ENCODE measurements around the gene ABCB6.
"Not testable (repeated sequence)": the region's sequence is repeated elsewhere in the genome, so short reads cannot be mapped to it uniquely, and the experiment has no call there.

Gene ABCB6

DNA sequence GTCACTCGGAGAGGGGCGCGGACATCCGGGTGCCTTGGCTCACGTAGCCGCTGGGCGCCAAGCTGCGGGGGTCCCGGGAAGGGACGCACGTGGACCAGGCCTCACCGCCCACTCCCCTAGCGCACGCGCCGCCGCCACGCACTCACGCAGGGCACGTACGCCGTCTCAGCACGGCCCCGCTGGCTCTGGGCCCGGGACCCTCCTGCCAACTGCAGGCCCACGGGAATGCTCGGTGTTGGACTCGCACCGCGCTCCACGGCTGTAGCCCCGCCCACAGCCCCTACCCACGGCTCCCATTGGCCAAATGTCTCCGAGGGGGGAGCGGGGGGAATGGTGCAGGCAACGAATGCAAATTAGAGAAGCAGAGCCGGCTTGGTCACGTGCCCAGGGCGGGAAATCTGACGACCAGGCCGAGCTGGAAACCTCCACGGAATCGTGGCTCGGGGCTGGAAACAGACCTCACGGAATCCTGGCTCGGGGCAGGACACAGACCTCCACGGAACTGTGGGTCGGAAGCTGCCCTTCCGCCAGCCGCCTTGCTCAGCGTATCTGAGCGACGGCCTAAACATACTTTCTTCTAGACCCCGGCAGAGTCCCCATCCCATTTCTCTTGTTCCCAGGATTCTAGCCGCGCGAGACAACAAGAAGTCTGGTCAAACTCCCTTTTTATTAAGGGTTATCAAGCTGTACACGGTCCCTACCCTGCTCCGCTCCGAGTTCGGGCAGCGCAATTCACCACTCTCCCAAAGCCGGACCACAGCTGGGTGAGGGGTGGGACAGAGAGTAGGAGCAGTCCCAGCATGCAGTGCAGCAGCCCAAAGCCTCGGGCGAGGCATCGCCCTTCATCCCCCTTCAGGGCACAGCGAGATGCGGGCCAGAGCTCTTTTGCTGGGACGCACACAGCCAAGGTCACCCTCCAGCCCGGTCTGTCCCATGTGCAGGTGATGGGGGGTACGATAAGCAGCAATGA is at the start of gene ABCB6:
ABCB6 (minus strand) TSS at position 227 of the 970 bp plus-strand sequence. CDS start 285 bp downstream, outside the sequence.
- DNase-seq: peak; percentile 81 to 84

DNA sequence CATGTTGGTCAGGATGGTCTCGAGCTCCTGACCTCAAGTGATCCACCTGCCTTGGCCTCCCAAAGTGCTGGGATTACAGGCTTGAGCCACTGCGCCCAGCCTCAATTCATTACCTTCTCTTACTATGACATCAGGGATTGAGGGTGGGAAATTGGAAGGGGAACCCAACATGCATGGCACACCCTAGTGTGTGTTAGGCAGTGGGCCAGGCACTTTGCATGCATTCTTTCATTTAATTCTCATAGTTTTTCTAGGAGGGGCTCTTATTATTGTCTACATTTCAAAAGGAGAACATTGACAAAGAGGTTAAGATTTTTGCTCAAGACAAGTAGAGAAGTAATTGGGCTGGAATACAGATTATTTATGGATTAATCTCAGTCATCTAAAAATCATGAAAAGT is 49.5 kb upstream of the ABCB6 start:
- DNase-seq: no peak

DNA sequence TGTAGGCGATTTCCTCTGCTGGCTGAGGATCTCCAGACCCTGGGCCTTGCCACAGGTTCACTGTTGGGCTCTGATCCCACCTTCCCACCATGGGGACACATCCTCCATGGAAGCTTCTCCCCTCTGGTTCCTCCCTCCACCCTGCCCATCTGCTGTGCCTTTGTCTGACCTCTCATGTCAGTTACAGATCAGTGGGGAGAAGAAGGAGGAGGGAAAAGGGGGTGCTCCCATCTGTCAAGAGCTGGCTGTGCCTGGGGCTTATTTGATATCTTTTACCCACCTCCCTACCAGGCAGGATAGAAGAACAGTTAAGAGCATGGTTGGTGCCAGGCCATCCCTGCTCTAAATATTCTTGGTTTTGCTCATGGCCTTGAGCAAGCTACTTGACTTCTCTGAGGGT is 48.1 kb upstream of the ABCB6 start:
- no peak for DNase-seq

DNA sequence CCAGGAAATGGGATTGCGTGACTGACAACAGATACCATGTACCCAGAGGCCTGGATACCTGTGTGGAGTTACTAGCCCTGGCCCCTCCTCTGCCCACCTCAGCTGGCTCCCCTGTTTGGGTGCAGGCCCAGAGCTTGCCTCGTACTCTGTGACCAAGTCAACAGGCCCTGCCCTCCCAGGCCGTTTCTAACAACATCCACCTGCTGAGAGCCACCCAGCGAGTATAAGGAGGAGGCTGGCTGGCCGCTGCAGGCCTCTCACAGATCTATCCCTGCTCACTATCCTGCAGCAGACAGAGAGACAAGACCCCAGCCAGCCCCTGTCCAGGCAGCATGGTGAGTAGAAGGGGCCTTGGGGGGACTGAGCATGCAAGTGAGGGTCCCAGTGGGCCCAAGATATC is 47.5 kb upstream of the ABCB6 start:
- DNase-seq: no peak

DNA sequence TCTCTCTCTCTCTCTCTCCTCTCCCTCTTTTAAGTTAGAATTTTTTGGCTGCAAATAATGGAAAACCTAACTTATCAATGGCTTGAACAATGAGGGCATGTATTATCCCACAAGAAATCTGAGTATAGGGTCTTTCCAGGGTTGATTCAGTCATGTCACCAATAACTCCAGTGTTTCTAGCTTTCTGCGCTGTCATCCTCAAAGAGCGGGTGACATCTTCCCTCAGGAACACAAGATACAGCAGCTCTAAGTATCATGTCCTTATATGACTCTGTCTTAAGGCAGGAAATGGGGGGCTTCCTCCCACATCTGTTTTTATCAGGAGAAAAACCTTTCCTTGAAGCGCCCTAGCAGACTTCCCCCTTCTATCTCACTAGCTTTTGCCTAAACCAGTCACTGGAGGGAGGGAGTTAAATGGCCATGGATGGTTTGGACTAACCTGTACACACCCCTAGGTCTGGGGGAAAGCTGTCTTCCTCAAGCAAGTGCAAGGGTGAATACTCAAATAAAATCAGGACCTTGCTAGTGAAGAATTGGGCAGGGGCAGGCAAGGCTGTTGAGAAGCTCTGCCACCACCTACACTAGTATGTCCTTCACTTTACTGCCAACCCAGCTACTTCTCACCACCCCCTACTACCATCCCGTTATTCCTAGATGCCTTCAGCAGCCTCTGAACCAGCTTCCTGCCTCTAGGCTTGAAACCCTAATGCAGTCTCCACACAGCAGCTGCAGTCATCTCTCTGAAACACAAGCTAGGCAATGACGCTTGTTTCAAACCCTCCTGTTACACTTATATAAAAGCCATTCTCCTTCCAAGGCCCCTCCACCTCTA is 42.5 kb upstream of the ABCB6 start:
- DNase-seq: no peak

DNA sequence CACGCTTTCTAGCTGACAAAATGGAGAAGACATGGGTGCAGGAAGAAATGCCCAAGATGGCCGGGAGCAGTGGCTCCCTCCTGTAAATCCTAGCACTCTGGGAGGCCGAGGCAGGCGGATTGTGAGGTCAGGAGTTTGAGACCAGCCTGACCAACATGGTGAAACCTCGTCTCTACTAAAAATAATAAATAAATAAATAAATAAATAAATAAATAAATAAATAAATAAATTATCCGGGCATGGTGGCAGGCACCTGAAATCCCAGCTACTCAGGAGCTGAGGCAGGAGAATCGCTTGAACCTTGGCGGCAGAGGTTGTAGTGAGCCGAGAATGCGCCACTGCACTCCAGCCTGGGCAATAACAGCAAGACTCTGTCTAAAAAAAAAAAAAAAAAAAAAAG is 40.2 kb upstream of the ABCB6 start:
- DNase-seq: not testable (repeated sequence)

DNA sequence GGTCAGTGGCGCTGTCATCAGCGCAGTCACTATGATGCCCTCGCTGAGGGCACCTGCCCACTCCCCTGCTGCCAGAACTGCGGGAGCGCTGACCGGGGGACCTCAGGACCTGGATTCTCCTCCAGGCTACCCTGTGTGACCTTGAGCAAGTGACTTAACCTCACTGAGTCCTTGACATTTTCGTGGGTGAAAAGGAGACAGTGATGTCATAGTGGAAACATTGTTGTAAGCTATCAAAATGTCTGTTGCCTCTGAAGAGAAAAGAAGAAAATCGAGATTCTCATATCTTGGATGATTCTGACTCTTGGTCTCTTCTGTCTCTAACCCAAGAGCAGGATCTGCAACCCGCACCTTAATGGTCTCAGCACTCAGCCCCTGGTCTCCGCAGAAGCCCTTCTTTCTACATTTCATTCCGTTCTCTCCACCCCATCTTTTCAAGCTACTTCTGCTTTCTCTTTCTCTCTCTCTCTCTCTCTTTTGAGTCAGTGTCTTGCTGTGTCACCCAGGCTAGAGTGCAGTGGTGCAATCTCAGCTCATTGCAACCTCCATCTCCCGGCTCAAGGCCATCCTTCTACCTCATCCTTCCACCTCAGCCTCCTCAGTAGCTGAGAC is 35.9 kb upstream of the ABCB6 start:
- no peak for DNase-seq

DNA sequence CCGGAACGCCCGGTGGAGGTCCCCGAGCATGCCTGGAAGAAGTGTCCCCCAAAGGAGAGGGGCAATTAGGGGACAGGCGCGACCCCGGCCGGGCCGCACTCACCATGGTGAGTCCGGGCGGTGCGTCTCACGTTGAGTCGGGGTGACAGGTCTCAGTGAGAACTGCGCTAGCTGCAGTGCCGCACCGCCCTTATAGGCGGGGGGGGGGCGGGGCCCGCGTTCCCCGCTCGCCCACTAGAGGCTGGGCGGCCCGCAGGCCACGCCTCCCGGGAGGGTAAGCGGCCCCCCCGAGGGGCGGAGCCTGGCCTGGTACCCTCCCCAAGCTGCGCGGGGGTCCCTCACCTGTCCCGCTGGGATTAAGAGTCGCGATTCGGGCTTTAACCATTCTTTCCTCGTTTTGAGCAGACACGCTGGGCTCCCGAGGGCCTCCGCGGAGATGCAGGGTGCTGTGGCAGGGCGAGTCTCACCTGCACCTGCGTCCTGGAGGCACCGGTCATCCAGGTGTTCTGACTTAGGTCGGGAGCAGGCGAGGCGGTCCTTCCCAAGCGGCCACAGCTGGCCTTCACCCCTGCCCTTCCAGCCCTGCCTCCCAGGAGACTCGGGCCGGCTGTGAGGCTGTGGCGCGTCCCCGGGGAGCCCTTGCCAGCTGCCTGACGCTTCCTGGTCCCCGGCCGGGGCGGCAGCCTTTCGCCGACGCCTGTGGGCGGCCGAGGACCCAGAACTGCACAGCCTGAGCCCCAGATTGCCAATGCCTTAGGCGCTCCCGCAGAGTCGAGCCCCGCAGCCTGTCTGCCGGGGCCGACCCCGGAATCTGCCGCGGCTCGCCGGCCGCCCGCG is 35.2 kb upstream of the ABCB6 start, which contains the start of gene TUBA4A:
TUBA4A (minus strand) TSS at position 166 of the 837 bp plus-strand sequence; CDS start at position 106, 60 bp downstream.
- DNase-seq: peak; percentile 14 to 77

DNA sequence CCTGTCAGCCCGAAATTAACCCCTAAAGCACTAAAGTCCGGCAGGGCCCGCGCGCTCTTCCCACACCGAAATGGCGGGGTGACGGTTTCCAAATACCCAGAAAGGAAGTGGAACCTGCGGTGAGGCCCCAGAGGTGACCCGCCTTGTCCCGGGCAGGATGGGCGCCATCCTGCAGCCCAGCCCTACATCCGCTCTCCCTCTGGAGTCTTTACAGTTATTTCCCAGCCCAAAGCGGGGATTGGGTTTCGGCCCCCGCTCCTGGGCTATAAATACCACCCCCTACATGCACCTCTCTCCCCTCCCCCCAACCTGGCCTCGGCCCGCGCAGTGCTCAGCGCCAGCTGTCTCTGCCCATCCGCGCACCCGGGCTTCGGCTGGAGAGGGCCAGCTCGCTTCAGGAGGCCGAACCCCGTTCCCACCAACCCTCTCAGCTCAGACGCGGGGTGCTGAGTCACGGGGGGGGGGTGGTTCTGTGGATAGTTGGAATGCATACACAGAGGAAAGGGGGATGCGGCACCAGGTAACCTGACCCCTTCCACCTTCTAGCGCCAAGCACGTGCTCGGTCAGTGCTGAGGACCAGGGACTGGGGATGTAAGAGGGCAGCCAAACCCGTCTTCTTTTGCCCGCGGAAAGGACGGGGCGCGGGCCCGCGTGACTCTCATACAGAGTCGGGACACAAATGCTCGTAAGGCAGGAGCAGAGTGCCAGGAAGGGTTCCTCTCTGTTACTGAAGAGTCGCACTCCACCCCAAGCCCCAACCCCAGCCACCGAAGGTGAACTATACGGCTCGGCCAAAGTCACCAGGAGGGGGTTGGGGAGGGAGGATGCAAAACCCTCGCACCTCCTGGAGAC is 34.4 kb upstream of the ABCB6 start, which contains the start of gene TUBA4B:
TUBA4B (plus strand) TSS at position 344 of the 853 bp plus-strand sequence; CDS start at position 509, 165 bp downstream.
- no peak for DNase-seq

DNA sequence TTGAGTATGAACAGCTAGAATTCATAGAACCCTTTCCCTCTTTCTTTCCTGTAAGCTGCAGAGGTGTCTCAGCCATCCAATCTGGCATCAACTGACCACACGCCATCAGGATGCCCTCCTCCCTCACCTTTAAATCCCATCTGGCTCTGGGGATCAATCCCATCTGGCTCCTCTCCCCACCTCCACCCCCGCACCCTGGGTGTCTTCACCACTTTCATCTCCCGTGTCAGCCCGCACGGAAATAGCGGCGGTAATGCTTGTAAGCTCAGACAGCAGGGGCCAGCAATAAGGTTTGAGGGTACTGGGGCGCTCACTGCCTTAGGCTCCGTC is 33.8 kb upstream of the ABCB6 start:
- no peak for DNase-seq

DNA sequence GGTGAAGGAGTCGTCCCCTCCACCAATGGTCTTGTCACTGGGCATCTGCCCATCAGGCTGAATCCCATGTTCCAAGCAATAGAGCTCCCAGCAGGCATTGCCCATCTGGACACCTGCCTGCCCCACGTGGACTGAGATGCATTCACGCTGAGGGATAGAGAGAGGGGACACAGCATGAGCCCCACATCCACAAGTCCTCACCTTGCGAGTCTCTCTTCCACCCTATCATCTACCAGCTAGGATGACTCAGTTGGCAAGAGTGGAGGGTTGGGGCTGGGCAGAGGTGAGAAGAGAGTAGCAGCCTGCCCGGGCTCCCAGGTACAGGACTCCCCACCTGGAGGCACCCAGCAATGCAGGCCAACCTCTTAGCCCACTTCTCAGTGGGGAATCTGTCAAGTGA is 33.3 kb upstream of the ABCB6 start:
- no peak for DNase-seq

DNA sequence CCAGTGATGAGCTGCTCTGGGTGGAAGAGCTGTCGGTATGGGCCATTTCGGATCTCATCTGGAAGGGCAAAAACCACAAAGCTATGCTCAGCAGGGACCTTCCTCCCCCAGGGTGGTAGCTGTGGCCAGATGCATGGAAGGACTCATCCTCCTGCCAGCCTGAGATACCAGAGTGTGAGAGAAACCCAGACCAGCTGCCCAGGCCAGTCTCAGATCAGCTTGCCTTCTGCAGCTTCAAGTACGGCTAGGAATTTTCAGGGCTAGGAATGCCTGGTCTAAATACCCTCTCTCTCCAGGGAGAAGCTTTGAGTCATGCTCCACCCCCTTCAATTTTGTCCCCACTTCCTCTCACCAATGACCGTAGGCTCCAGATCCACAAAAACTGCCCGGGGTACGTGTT is 32.9 kb upstream of the ABCB6 start:
- no peak for DNase-seq

DNA sequence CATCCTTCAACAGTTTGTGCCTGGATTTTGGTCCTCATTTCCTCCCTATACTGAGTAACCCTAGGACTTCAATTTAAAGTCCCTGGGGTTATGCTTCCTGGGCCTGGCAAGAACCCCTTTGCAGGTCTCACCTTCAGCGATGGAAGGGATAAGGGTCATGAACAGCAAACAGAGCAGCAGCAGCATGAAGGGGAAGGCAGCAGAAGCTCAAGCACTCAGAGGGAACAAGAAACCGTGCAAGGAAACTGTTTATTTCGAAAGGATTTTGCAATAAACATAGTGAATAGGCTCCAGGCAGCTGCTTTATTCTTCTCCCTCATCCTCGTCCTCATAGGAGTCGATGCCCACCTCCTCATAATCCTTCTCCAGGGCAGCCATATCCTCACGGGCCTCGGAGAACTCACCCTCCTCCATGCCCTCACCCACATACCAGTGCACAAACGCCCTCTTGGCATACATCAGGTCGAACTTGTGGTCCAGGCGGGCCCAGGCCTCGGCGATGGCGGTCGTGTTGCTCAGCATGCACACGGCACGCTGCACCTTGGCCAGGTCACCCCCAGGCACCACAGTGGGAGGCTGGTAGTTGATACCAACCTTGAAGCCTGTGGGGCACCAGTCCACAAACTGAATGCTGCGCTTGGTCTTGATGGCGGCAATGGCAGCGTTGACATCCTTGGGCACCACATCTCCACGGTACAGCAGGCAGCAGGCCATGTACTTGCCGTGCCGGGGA is 31.5 kb upstream of the ABCB6 start:
- DNase-seq: no peak

DNA sequence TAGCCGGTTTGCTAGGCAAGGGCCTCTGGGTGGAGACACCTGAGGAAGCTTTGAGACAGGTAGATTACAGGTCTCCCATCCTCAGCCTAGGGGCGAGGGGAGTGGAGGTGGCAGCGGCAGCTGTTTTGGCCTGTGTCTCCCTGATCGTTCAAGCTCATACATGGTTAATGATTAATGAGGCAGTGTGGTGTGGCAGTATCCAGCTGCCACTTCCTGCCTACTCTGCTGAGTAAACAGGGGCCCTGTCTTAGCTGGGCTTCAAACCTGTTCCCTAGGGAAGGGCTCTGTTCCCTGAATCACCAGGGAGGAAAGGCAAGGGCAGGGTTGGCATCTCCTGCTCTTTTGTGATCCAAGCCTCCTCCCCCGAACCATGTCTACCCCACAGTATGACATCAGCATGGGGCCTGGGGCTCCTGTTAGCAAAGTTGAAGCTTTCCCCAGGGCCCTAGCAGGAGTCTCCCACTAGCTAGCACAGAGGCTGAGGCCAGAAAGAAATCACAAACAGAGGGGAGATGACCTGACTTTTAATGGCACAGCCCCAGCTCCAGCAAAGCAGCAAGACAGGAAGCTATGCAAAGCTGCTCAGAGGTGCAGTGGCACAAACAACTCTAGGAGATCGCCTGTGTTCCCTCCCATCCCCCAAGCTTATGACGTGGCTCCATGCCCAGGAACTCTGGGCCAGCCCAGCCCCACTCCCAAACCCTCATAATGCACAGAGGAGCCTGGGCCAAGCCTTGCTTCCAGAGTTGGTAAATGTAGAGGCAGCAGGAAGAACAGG is 30.6 kb upstream of the ABCB6 start:
- no peak for DNase-seq

DNA sequence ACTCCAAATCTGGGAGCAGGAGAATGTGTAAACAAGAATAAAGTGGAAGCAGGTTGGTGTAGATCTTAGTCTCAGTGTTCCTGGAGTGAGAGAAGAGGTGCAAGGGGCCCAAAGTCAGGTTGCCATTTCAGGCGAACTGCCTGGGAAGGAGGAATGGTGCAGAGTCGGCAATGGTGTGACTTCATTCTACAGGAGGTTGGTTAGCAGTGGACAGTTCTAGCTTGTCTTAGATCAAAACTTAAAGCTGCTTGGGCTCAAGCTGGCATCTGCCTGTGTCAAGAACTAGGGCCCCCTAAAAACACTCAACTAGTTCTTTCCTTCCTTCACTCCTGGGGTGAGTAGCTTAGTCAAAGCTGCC is 30.1 kb upstream of the ABCB6 start:
- no peak for DNase-seq

DNA sequence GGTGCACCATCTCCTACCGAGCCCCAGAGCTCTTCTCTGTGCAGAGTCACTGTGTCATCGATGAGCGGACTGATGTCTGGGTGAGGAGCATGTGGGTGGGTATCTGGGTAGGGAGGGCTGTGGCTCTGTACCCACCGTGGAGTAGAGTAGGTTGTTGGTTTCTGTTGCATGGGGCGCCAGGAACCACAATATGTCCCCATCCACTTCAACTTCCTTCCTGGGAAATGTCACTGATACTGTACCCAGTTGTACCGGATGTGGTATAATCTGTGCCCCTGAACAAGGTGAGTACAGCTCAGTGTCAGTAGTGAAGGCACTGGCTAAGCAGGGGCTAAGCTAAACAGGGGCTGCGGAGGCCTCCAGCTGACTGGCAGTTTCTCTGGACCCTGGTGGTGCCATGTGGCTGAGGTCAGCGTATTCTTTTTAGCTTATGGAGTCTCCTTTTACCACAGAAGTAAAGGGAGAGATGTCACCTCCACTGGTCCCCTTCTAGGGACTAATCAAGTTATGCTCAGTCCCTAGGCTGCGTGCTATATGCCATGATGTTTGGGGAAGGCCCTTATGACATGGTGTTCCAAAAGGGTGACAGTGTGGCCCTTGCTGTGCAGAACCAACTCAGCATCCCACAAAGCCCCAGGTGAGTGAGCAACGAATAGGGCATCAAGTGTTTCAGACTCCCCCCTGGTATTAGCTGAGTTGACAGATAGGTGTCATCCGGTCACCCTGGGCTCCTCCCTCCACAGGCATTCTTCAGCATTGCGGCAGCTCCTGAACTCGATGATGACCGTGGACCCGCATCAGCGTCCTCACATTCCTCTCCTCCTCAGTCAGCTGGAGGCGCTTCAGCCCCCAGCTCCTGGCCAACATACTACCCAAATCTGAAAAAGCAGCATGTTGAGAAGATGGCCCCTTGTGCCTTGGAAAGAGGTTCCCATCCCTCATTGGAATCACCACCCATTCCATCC is 29.2 kb upstream of the ABCB6 start:
- no peak for DNase-seq

DNA sequence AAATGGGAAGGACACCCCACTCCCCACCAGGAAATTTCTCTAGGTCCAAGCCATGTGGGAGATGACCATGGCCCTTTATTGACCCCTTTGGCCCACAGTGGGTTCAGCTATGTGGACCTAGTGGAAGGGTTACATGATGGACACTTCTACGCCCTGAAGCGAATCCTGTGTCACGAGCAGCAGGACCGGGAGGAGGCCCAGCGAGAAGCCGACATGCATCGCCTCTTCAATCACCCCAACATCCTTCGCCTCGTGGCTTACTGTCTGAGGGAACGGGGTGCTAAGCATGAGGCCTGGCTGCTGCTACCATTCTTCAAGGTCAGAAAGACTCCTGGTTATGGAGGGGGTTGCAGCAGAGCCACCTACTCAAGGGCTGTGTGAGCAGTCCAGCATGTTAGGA is 27.8 kb upstream of the ABCB6 start:
- no peak for DNase-seq

DNA sequence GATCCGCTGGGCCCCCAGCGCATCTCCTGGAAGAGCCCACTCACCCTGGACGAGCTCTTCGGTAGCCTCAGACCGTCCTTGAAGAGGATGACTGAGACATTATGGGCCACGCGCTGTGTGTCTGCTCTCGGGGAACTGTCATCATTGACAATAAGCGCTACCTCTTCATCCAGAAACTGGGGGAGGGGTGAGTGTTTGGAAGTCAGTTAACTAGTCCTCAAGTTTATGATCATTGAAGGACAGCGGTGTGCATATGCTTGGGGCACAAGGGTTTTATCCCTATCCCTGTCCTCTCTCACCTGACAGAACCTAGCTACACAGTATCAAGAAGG is 27.1 kb upstream of the ABCB6 start:
- no peak for DNase-seq
